Parathyroid adenoma (tissue), 2 donors: ENCODE measurements around the gene KRTAP10-5.

Experiments used
- H2AFZ ChIP-seq: fragments of 300-600 bp; sonication (generic); one replicate; pipeline ENCODE4 v1.7.0; 2017; ENCODE audit warnings: antibody characterized with exemption, mild to moderate bottlenecking
- H3K27ac ChIP-seq: fragments of 300-600 bp; sonication (generic); one replicate; pipeline ENCODE4 v1.7.0; 2017
- H3K27me3 ChIP-seq: fragments of 300-600 bp; sonication (generic); one replicate; pipeline ENCODE4 v1.7.0; 2017; ENCODE audit warnings: low read length; ENCODE audit not compliant: control insufficient read depth, insufficient read depth
- H3K36me3 ChIP-seq: fragments of 300-600 bp; sonication (generic); one replicate; pipeline ENCODE4 v1.7.0; 2017; ENCODE audit warnings: low read length; ENCODE audit not compliant: control insufficient read depth, insufficient read depth
- H3K4me1 ChIP-seq: fragments of 300-600 bp; sonication (generic); one replicate; pipeline ENCODE4 v1.7.0; 2017; ENCODE audit warnings: control low read depth
- H3K4me2 ChIP-seq: fragments of 300-600 bp; sonication (generic); one replicate; pipeline ENCODE4 v1.7.0; 2017; ENCODE audit warnings: low read length
- H3K4me3 ChIP-seq: fragments of 300-600 bp; sonication (generic); one replicate; pipeline ENCODE4 v1.7.0; 2017; ENCODE audit warnings: low read depth, low read length
- H3K79me2 ChIP-seq: fragments of 300-600 bp; sonication (generic); one replicate; pipeline ENCODE4 v1.7.0; 2017; ENCODE audit warnings: control low read depth
- H3K9ac ChIP-seq: fragments of 300-600 bp; sonication (generic); one replicate; pipeline ENCODE4 v1.7.0; 2017; ENCODE audit warnings: mild to moderate bottlenecking
- H3K9me3 ChIP-seq: fragments of 300-600 bp; sonication (generic); one replicate; pipeline ENCODE4 v1.7.0; 2017; ENCODE audit warnings: low read length; ENCODE audit not compliant: control insufficient read depth
- TF ChIP-seq, protein P1 (sequence below): fragments of 300-600 bp; sonication (generic); IDR thresholded peaks from one replicate; pipeline ENCODE4 v1.7.0; 2017; ENCODE audit warnings: antibody characterized with exemption, mild to moderate bottlenecking
- donor health status: primary hyperparathyroidism.

KRTAP10-5 gene

DNA sequence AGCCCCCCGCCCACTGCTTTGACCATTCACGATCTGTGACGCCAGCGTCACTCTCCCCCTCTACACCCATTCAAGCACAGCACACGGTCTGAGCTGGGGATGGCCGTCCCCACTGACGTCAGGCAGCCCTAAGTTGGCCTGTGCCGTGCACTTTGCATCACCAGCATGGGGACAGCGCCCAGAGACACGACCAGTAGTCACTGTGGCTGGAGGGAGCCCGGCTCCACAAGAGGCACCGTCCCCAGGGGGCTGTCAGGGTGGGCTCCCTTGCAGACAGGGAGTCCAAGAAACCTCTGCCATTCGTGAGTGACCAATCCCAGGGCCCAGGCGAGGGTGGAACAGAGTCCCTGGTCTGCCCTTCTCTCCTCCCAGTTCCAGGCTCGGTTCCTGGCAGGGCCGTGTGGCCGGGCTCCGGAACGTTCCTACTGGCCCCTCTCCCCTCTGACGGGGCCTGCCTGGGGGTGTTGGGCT, 33.8 kb upstream of the KRTAP10-5 start:
- Histone ChIP-seq H3K4me3 (no peak overlapping the region), H3K4me1 (no peaks in the 10 kb centered on the region), H3K79me2 (no peaks in the 10 kb centered on the region), H2AFZ (no peak overlapping the region), H3K27me3 (no peaks in the 10 kb centered on the region), H3K4me2 (no peak overlapping the region), H3K9me3 (no peaks in the 10 kb centered on the region), H3K9ac (no peak overlapping the region), H3K27ac (no peak overlapping the region), H3K36me3 (no peaks in the 10 kb centered on the region)
- TF ChIP-seq, protein P1, sequence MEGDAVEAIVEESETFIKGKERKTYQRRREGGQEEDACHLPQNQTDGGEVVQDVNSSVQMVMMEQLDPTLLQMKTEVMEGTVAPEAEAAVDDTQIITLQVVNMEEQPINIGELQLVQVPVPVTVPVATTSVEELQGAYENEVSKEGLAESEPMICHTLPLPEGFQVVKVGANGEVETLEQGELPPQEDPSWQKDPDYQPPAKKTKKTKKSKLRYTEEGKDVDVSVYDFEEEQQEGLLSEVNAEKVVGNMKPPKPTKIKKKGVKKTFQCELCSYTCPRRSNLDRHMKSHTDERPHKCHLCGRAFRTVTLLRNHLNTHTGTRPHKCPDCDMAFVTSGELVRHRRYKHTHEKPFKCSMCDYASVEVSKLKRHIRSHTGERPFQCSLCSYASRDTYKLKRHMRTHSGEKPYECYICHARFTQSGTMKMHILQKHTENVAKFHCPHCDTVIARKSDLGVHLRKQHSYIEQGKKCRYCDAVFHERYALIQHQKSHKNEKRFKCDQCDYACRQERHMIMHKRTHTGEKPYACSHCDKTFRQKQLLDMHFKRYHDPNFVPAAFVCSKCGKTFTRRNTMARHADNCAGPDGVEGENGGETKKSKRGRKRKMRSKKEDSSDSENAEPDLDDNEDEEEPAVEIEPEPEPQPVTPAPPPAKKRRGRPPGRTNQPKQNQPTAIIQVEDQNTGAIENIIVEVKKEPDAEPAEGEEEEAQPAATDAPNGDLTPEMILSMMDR = no peak

- no peaks in the 10 kb centered on the region for H3K36me3 ChIP-seq
- no peak overlapping the region for H3K4me3 ChIP-seq
- no peaks in the 10 kb centered on the region for H3K27me3 ChIP-seq
- H2AFZ ChIP-seq = no peak overlapping the region
- no peak overlapping the region for H3K4me2 ChIP-seq
- H3K79me2 ChIP-seq = no peaks in the 10 kb centered on the region
- H3K4me1 ChIP-seq = no peaks in the 10 kb centered on the region
- no peaks in the 10 kb centered on the region for H3K9me3 ChIP-seq
- H3K9ac ChIP-seq = no peak overlapping the region
- TF ChIP-seq, protein P1 = no peak
- no peak overlapping the region for H3K27ac ChIP-seq
Measured at GRCh38 chr21:44613386-44614155, 33.2 kb upstream of the KRTAP10-5 start.

GRCh38 chr21:44612669-44613229, 32.3 kb upstream of the KRTAP10-5 start:
- TF ChIP-seq, protein P1 = no peak

DNA sequence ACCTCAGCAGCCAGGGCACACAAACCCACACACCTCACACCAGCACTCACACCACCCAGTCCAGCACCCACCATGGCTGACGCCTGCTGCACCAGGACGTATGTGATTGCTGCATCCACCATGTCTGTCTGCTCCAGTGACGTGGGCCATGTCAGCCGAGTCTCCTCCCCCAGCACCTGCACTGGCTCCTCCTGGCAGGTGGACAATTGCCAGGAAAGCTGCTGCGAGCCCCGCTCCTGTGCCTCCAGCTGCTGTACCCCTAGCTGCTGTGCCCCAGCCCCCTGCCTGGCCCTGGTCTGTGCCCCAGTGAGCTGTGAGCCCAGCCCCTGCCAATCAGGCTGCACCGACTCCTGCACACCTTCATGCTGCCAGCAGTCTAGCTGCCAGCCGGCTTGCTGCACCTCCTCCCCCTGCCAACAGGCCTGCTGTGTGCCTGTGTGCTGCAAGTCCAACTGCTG, 31.7 kb upstream of the KRTAP10-5 start, which contains the start of gene KRTAP10-8:
KRTAP10-8 (plus strand) TSS at position 51 of the 458 bp plus-strand sequence; CDS start at position 73, 22 bp downstream.
- no peak within 1 kb of the TSS for H3K4me3 ChIP-seq
- TF ChIP-seq, protein P1 = no peak
- no peaks in the 10 kb centered on the region for H3K36me3 ChIP-seq
- H3K4me1 ChIP-seq = no peaks in the 10 kb centered on the region
- no peak within 1 kb of the TSS for H2AFZ ChIP-seq
- no peaks in the 10 kb centered on the region for H3K9me3 ChIP-seq
- H3K9ac ChIP-seq = no peak within 1 kb of the TSS
- no peak within 1 kb of the TSS for H3K27ac ChIP-seq
- H3K27me3 ChIP-seq = no peaks in the 10 kb centered on the region
- no peaks in the 10 kb centered on the region for H3K79me2 ChIP-seq
- no peak within 1 kb of the TSS for H3K4me2 ChIP-seq

More at GRCh38 chr21:44612669-44613229, 32.3 kb upstream of the KRTAP10-5 start:
- no peaks in the 10 kb centered on the region for H3K4me1 ChIP-seq
- no peak overlapping the region for H3K27ac ChIP-seq
- H3K79me2 ChIP-seq = no peaks in the 10 kb centered on the region
- no peaks in the 10 kb centered on the region for H3K27me3 ChIP-seq
- no peak overlapping the region for H3K4me2 ChIP-seq
- H3K4me3 ChIP-seq = no peak overlapping the region
- no peaks in the 10 kb centered on the region for H3K9me3 ChIP-seq
- no peak overlapping the region for H3K9ac ChIP-seq
- no peaks in the 10 kb centered on the region for H3K36me3 ChIP-seq
- H2AFZ ChIP-seq = no peak overlapping the region
